Lung (tissue), 12 donors: ENCODE results near the gene TMEM167A. TPM values are rescaled to one million over a fixed set of nuclear protein-coding genes. Genes with fewer than 3 reads are reported as not detected.

Experiments used
- ATAC-seq: fragments of 200-7000 bp; cut with Tn5 transposase; one replicate; pipeline ENCODE4 v1.9.1; 2020; ENCODE audit warnings: moderate number of reproducible peaks; ENCODE audit not compliant: insufficient read depth, low FRiP score
- DNase-seq, 3 donors: peaks; one replicate each; pipeline ENCODE4 v3.0.0-alpha.2; 2013 to 2017
- H3K27ac ChIP-seq, 2 donors: one replicate each; pipeline ENCODE4 v1.5.1; 2013; ENCODE audit warnings: mild to moderate bottlenecking in 2 of 2, moderate library complexity in 2 of 2, control low read depth in 1 of 2, inconsistent platforms in 1 of 2, low read depth in 1 of 2, low read length in 1 of 2
- H3K27me3 ChIP-seq, 3 donors: one replicate each; pipeline ENCODE4 v1.5.1; 2013; ENCODE audit warnings: low read length in 2 of 3; ENCODE audit not compliant: control insufficient read depth in 3 of 3, insufficient read depth in 3 of 3
- H3K36me3 ChIP-seq, 4 donors: one replicate each; pipeline ENCODE4 v1.5.1; 2013; ENCODE audit warnings: low read length in 4 of 4, mild to moderate bottlenecking in 1 of 4, moderate library complexity in 1 of 4; ENCODE audit not compliant: control insufficient read depth in 4 of 4, insufficient read depth in 4 of 4
- H3K4me1 ChIP-seq, 5 donors: one replicate each; pipeline ENCODE4 v1.5.1; 2013; ENCODE audit warnings: low read length in 5 of 5, mild to moderate bottlenecking in 2 of 5, moderate library complexity in 1 of 5; ENCODE audit not compliant: control insufficient read depth in 5 of 5, insufficient read depth in 5 of 5
- H3K4me3 ChIP-seq: one replicate; pipeline ENCODE4 v1.5.1; 2013; ENCODE audit warnings: mild to moderate bottlenecking, control low read depth, moderate library complexity
- H3K9ac ChIP-seq, 2 donors: one replicate each; pipeline ENCODE4 v1.5.1; 2013; ENCODE audit warnings: low read length in 2 of 2, control low read depth in 1 of 2; ENCODE audit not compliant: insufficient read depth in 1 of 2
- H3K9me3 ChIP-seq, 4 donors: one replicate each; pipeline ENCODE4 v1.5.1; 2013; ENCODE audit warnings: low read length in 3 of 4, mild to moderate bottlenecking in 1 of 4, moderate library complexity in 1 of 4; ENCODE audit not compliant: control insufficient read depth in 4 of 4, insufficient read depth in 3 of 4
- CTCF ChIP-seq: IDR thresholded peaks from 2 replicates; pipeline ENCODE4 v1.5.1; 2012; ENCODE audit warnings: mild to moderate bottlenecking; ENCODE audit errors: control extremely low read depth, extremely low read depth
- WGBS, 2 donors: extraction: QIAGEN DNeasy Blood & Tissue Kit; methylation state at CpG; one replicate each; pipeline ENCODE4 v1.1.7; 2013; 5-methylcytosine and 5-hydroxymethylcytosine counted together
- polyA plus RNA-seq, 2 donors: library from polyadenylated mRNA; stranded (reverse); fragments of 200-250 nt; gene quantifications; one replicate each; pipeline ENCODE4 v1.2.1, GENCODE V29; 2013
- total RNA-seq, 2 donors: library from RNA; depleted of rRNA in 1 of 2; stranded (reverse); fragments of >200 nt in 1 of 2; gene quantifications; one replicate each; pipeline ENCODE4 v1.2.1, GENCODE V29; 2014 to 2021
- donor health status: control.
- donor health status: control.
- donor health status: Bipolar disorder and iron deficiency.
- donor health status: healthy.
- donor health status: DM: yes; HTN: yes; CAD: no.

TMEM167A gene
- total and polyA plus RNA-seq, 4 donors: 32.2 to 75.7 (median 63.5) TPM

- no peak for TF ChIP-seq CTCF
- Histone ChIP-seq H3K27me3 (no peaks in the 10 kb centered on the region), H3K27ac (peak overlapping the region in 1 of 2 donors; percentile 65), H3K36me3 (no peaks in the 10 kb centered on the region), H3K4me3 (no peak overlapping the region), H3K9me3 (peaks cover 0 to 5% (median 2%) of the 10 kb centered on the region in 4 donors), H3K9ac (no peak overlapping the region), H3K4me1 (peaks cover 0 to 12% (median 7%) of the 10 kb centered on the region in 5 donors)
- no peak for DNase-seq
- WGBS, 2 donors: 94 to 95% methylated on average over 3 of the region's 3 CpGs
- no peak for ATAC-seq
Measured at GRCh38 chr5:83095163-83095956, 18.2 kb upstream of the TMEM167A start.

GRCh38 chr5:83093692-83094091, 16.5 kb upstream of the TMEM167A start:
- 97 to 98% methylated on average over 4 of the region's 4 CpGs for WGBS, 2 donors
- no peak overlapping the region for H3K9ac ChIP-seq

GRCh38 chr5:83092619-83093018, 15.4 kb upstream of the TMEM167A start:
- TF ChIP-seq CTCF: no peak
- no peak overlapping the region for H3K9ac ChIP-seq
- peaks cover 0 to 8% (median 2%) of the 10 kb centered on the region in 4 donors for H3K9me3 ChIP-seq
- H3K4me1 ChIP-seq: peaks cover 0 to 2% (median 0%) of the 10 kb centered on the region in 5 donors
- DNase-seq (no peak), ATAC-seq (no peak)
- no peak overlapping the region for H3K27ac ChIP-seq
- no peaks in the 10 kb centered on the region for H3K27me3 ChIP-seq
- H3K4me3 ChIP-seq: no peak overlapping the region
- no peaks in the 10 kb centered on the region for H3K36me3 ChIP-seq
- 84 to 90% methylated on average over 2 of the region's 2 CpGs for WGBS, 2 donors

More at GRCh38 chr5:83093692-83094091, 16.5 kb upstream of the TMEM167A start:
- Histone ChIP-seq H3K36me3 (no peaks in the 10 kb centered on the region), H3K4me1 (peaks cover 0 to 8% (median 5%) of the 10 kb centered on the region in 5 donors), H3K27me3 (no peaks in the 10 kb centered on the region), H3K27ac (no peak overlapping the region), H3K9me3 (peaks cover 0 to 8% (median 2%) of the 10 kb centered on the region in 4 donors), H3K4me3 (no peak overlapping the region)
- ATAC-seq (no peak), DNase-seq (no peak)
- TF ChIP-seq CTCF: no peak
